ENCODE results near the gene TMEM119.

DNA sequence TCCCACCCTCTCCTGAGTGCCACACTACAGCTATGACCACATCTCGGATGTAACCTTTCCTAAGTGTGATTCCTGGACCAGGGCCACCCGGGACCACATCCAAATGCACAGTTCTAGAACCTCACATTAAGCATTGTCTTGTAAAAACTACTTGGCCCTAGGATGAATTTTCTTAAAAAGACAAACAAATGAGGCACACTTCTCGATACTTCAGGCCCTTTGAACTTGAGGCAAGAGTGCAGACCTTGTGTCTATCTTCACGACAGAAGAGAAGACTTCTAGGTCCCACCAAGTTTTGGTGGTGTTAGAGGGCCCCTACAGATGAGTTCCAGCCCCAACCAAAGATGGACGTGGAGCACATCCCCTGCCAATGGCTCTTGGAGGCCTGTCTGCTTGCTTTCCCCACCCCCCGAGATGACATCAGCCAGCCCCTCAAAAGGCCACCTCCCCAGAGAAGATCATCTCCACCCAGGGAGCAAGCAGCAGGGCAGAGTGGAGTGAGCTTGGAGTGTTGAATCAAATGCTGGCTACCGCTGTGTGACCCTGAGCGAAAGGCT lies 26.2 kb downstream of the TMEM119 start:
- no peak for TF ChIP-seq POLR2AphosphoS5 (IDR thresholded peaks at IDR 0.05; ENCODE audit: low read depth, low read length)
- TF ChIP-seq, protein P1, sequence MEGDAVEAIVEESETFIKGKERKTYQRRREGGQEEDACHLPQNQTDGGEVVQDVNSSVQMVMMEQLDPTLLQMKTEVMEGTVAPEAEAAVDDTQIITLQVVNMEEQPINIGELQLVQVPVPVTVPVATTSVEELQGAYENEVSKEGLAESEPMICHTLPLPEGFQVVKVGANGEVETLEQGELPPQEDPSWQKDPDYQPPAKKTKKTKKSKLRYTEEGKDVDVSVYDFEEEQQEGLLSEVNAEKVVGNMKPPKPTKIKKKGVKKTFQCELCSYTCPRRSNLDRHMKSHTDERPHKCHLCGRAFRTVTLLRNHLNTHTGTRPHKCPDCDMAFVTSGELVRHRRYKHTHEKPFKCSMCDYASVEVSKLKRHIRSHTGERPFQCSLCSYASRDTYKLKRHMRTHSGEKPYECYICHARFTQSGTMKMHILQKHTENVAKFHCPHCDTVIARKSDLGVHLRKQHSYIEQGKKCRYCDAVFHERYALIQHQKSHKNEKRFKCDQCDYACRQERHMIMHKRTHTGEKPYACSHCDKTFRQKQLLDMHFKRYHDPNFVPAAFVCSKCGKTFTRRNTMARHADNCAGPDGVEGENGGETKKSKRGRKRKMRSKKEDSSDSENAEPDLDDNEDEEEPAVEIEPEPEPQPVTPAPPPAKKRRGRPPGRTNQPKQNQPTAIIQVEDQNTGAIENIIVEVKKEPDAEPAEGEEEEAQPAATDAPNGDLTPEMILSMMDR (IDR thresholded peaks at IDR 0.05) = no peak
- no peak for TF ChIP-seq SIN3A (IDR thresholded peaks at IDR 0.05; ENCODE audit: borderline replicate concordance, insufficient read depth, low read depth, low read length)

Measured in Panc1 (cell line).